H9 (cell line): ENCODE results near the gene UMAD1. TPM values are rescaled to one million over a fixed set of nuclear protein-coding genes. Genes with fewer than 3 reads are reported as not detected.

Experiments
- DNase-seq: peaks from one replicate; pipeline ENCODE4 v3.0.0-alpha.2; 2017
- H2AFZ ChIP-seq: one replicate; pipeline ENCODE4 v1.6.1; 2013; ENCODE audit warnings: mild to moderate bottlenecking, low read length, control low read depth, moderate library complexity
- H2AK5ac ChIP-seq: 2 replicates; pipeline ENCODE4 v1.6.1; 2013; ENCODE audit warnings: low read length, control low read depth, mixed read lengths; ENCODE audit not compliant: insufficient read length
- H2BK120ac ChIP-seq: one replicate; pipeline ENCODE4 v1.6.1; 2013; ENCODE audit warnings: low read depth, mild to moderate bottlenecking, low read length, control low read depth, inconsistent platforms; ENCODE audit not compliant: poor library complexity, severe bottlenecking
- H2BK12ac ChIP-seq: 2 replicates; pipeline ENCODE4 v1.6.1; 2013; ENCODE audit warnings: low read length, control low read depth, mixed read lengths, low read depth; ENCODE audit not compliant: insufficient read length
- H2BK15ac ChIP-seq: 2 replicates; pipeline ENCODE4 v1.6.1; 2013; ENCODE audit warnings: low read depth, low read length, control low read depth
- H2BK20ac ChIP-seq: one replicate; pipeline ENCODE4 v1.6.1; 2013; ENCODE audit warnings: low read depth, mild to moderate bottlenecking, low read length, control low read depth, inconsistent platforms; ENCODE audit not compliant: poor library complexity, severe bottlenecking
- H2BK5ac ChIP-seq: 2 replicates; pipeline ENCODE4 v1.6.1; 2013; ENCODE audit warnings: low read length, control low read depth, mixed read lengths; ENCODE audit not compliant: insufficient read length
- H3K14ac ChIP-seq: 2 replicates; pipeline ENCODE4 v1.6.1; 2013; ENCODE audit warnings: low read length, control low read depth; ENCODE audit not compliant: insufficient read depth
- H3K18ac ChIP-seq: 2 replicates; pipeline ENCODE4 v1.6.1; 2013; ENCODE audit warnings: low read depth, mild to moderate bottlenecking, mixed read lengths, low read length, control low read depth; ENCODE audit not compliant: insufficient read length
- H3K23ac ChIP-seq: 2 replicates; pipeline ENCODE4 v1.6.1; 2013; ENCODE audit warnings: low read length, control low read depth, mixed read lengths, low read depth; ENCODE audit not compliant: insufficient read length
- H3K23me2 ChIP-seq: 2 replicates; pipeline ENCODE4 v1.6.1; 2013; ENCODE audit warnings: low read depth, mild to moderate bottlenecking, mixed read lengths, low read length, control low read depth; ENCODE audit not compliant: insufficient read length, poor library complexity, severe bottlenecking
- H3K27ac ChIP-seq: 2 replicates; pipeline ENCODE4 v1.5.1; 2013; ENCODE audit warnings: low read length, control low read depth, mixed read lengths, low read depth; ENCODE audit not compliant: insufficient read length
- H3K27me3 ChIP-seq: 2 replicates; pipeline ENCODE4 v1.6.1; 2013; ENCODE audit warnings: low read length, control low read depth, inconsistent platforms; ENCODE audit not compliant: insufficient read depth
- H3K4ac ChIP-seq: 2 replicates; pipeline ENCODE4 v1.6.1; 2013; ENCODE audit warnings: low read depth, mild to moderate bottlenecking, control low read depth, inconsistent platforms, low read length, moderate library complexity
- H3K4me1 ChIP-seq: 2 replicates; pipeline ENCODE4 v1.6.1; 2013; ENCODE audit warnings: low read length, control low read depth, inconsistent platforms; ENCODE audit not compliant: insufficient read depth
- H3K4me2 ChIP-seq: 2 replicates; pipeline ENCODE4 v1.6.1; 2013; ENCODE audit warnings: low read length, control low read depth, mixed read lengths; ENCODE audit not compliant: insufficient read length, insufficient read depth
- H3K56ac ChIP-seq: 2 replicates; pipeline ENCODE4 v1.6.1; 2013; ENCODE audit warnings: low read depth, mild to moderate bottlenecking, mixed read lengths, low read length, control low read depth; ENCODE audit not compliant: insufficient read length
- H3K79me1 ChIP-seq: 2 replicates; pipeline ENCODE4 v1.6.1; 2013; ENCODE audit warnings: low read depth, mild to moderate bottlenecking, moderate library complexity, low read length, control low read depth, inconsistent platforms; ENCODE audit not compliant: insufficient read depth, poor library complexity, severe bottlenecking
- H3K79me2 ChIP-seq: 2 replicates; pipeline ENCODE4 v1.6.1; 2013; ENCODE audit warnings: low read length, control low read depth, inconsistent platforms; ENCODE audit not compliant: insufficient read depth
- H3K9ac ChIP-seq: 2 replicates; pipeline ENCODE4 v1.6.1; 2013; ENCODE audit warnings: low read length, control low read depth, mixed read lengths; ENCODE audit not compliant: insufficient read length; ENCODE audit errors: extremely low read depth
- H3K9me3 ChIP-seq: one replicate; pipeline ENCODE4 v1.6.1; 2013; ENCODE audit warnings: low read depth, low read length, inconsistent platforms; ENCODE audit not compliant: control insufficient read depth
- H3T11ph ChIP-seq: one replicate; pipeline ENCODE4 v1.6.1; 2013; ENCODE audit warnings: mild to moderate bottlenecking, low read length, control low read depth, inconsistent platforms
- H4K20me1 ChIP-seq: one replicate; pipeline ENCODE4 v1.6.1; 2013; ENCODE audit not compliant: control insufficient read depth, insufficient read length, insufficient read depth
- H4K5ac ChIP-seq: 2 replicates; pipeline ENCODE4 v1.6.1; 2013; ENCODE audit warnings: low read depth, mild to moderate bottlenecking, mixed read lengths, low read length, control low read depth; ENCODE audit not compliant: insufficient read length
- H4K8ac ChIP-seq: replicated peaks from 2 replicates; pipeline ENCODE4 v1.6.1; 2013; ENCODE audit warnings: low read length, control low read depth, mixed read lengths, low read depth; ENCODE audit not compliant: insufficient read length
- H4K91ac ChIP-seq: 2 replicates; pipeline ENCODE4 v1.6.1; 2013; ENCODE audit warnings: low read depth, mild to moderate bottlenecking, moderate library complexity, mixed read lengths, low read length, control low read depth; ENCODE audit not compliant: insufficient read length
- H3K27ac Mint-ChIP-seq, 3 experiments: 2 replicates in 2 of 3; 3 replicates in 1 of 3; pipeline ENCODE4 v1.8.0; 2020 to 2021; ENCODE audit warnings: mixed read lengths in 3 of 3, mild to moderate bottlenecking in 1 of 3, moderate library complexity in 1 of 3
- H3K27me3 Mint-ChIP-seq: 2 replicates; pipeline ENCODE4 v1.8.0; 2021; ENCODE audit warnings: low read depth, mild to moderate bottlenecking, moderate library complexity, mixed read lengths
- H3K36me3 Mint-ChIP-seq, 3 experiments: 2 replicates in 2 of 3; 3 replicates in 1 of 3; pipeline ENCODE4 v1.8.0; 2020 to 2021; ENCODE audit warnings: low read depth in 3 of 3, mixed read lengths in 3 of 3; ENCODE audit not compliant: insufficient read depth in 1 of 3
- H3K4me1 Mint-ChIP-seq, 2 experiments: 2 replicates each; pipeline ENCODE4 v1.8.0; 2020; ENCODE audit warnings: mixed read lengths in 2 of 2
- H3K4me3 Mint-ChIP-seq, 2 experiments: 2 replicates in 1 of 2; 3 replicates in 1 of 2; pipeline ENCODE4 v1.8.0; 2020 to 2021; ENCODE audit warnings: mild to moderate bottlenecking in 2 of 2, mixed read lengths in 2 of 2, moderate library complexity in 1 of 2
- H3K9me3 Mint-ChIP-seq, 2 experiments: 2 replicates in 1 of 2; 3 replicates in 1 of 2; pipeline ENCODE4 v1.8.0; 2020; ENCODE audit warnings: mild to moderate bottlenecking in 2 of 2, mixed read lengths in 2 of 2, moderate library complexity in 1 of 2
- CTCF ChIP-seq: fragments of 200-600 bp; sonication (generic); conservative IDR thresholded peaks from 3 replicates; pipeline ENCODE4 v1.8.0; 2021; ENCODE audit warnings: antibody characterized with exemption, mild to moderate bottlenecking
- WGBS: extraction: QIAGEN DNeasy Blood & Tissue Kit; methylation state at CpG from one replicate; pipeline ENCODE4 v1.1.7; 2013; ENCODE audit warnings: missing lambda C conversion rate, low lambda C conversion rate, mixed read lengths; ENCODE audit not compliant: insufficient read length; ENCODE audit errors: extremely low coverage; 5-methylcytosine and 5-hydroxymethylcytosine counted together
- total RNA-seq: library from RNA; stranded (reverse); gene quantifications from 2 replicates; pipeline ENCODE4 v1.2.1, GENCODE V29; 2021

Gene UMAD1
- total RNA-seq, 1 experiment from 2014 or later = 8.9 TPM

- Histone ChIP-seq H3K27me3 (no peaks in the 10 kb centered on the region), H3K4me1 (peaks cover 2% of the 10 kb centered on the region; the same call in 1 of the 2 replicates), H3K23me2 (no peaks in the 10 kb centered on the region), H3K14ac (no peak overlapping the region), H4K91ac (no peak overlapping the region), H3K79me2 (no peaks in the 10 kb centered on the region), H4K8ac (no peak overlapping the region), H2BK20ac (no peak overlapping the region), H2AFZ (no peak overlapping the region), H3K18ac (no peak overlapping the region), H3K23ac (no peak overlapping the region), H4K20me1 (no peaks in the 10 kb centered on the region), H2AK5ac (peak overlapping the region; percentile 50), H3K4ac (no peak overlapping the region), H2BK120ac (no peak overlapping the region), H3K27ac (no peak overlapping the region), H3K4me2 (no peak overlapping the region), H2BK5ac (no peak overlapping the region), H3K9ac (no peak overlapping the region), H2BK12ac (no peak overlapping the region), H3K79me1 (no peaks in the 10 kb centered on the region), H3T11ph (no peak overlapping the region), H2BK15ac (no peak overlapping the region), H3K9me3 (no peaks in the 10 kb centered on the region), H4K5ac (no peak overlapping the region), H3K56ac (no peak overlapping the region)
- Mint-ChIP-seq H3K9me3 (no peaks in the 10 kb centered on the region), H3K4me3 (no peak overlapping the region), H3K27me3 (no peaks in the 10 kb centered on the region), H3K27ac (peak overlapping the region; percentile 27 to 52 (median 33); a peak in 3 of 7 replicates), H3K36me3 (no peaks in the 10 kb centered on the region; a peak in 1 of 7 replicates), H3K4me1 (peaks cover 30 to 31% of the 10 kb centered on the region in 2 experiments)
- no peak for TF ChIP-seq CTCF
- DNase-seq = no peak
- no CpG with 5 or more reads among the region's 4 CpGs for WGBS
These were observed 62.3 kb downstream of the UMAD1 start for GRCh38 chr7:7702826-7703225.
